Measurements from ENCODE around the gene MAST1. TPM values are rescaled to one million over a fixed set of nuclear protein-coding genes. Genes with fewer than 3 reads are reported as not detected.

Gene MAST1
- total RNA-seq, 2 donors from 2014 or later = not detected

GRCh38 chr19:12833738-12834565, 4.4 kb upstream of the MAST1 start:
- no peak for TF ChIP-seq CTCF (IDR thresholded peaks at IDR 0.05)
- peak overlapping the region; percentile 15 to 51 for H3K4me3 ChIP-seq
- H3K36me3 ChIP-seq = no peaks in the 10 kb centered on the region
- H3K27me3 ChIP-seq = peaks cover 37 to 58% of the 10 kb centered on the region in 2 donors
- peaks cover 0 to 39% of the 10 kb centered on the region in 2 donors for H3K4me1 ChIP-seq
- H3K27ac ChIP-seq = no peak overlapping the region
- H3K9me3 ChIP-seq = no peaks in the 10 kb centered on the region
- DNase-seq (ENCODE audit: low spot score) = no peak

GRCh38 chr19:12834566-12834943, 3.8 kb upstream of the MAST1 start, which contains the start of gene RTBDN:
Gene RTBDN, minus strand, starts transcription at chr19:12834579. Its CDS starts 4,600 bp downstream, at chr19:12829979.
- Histone ChIP-seq H3K4me3 (peak within 1 kb of the TSS; percentile 15 to 51), H3K27me3 (peaks cover 42 to 63% of the 10 kb centered on the region in 2 donors), H3K9me3 (no peaks in the 10 kb centered on the region), H3K36me3 (no peaks in the 10 kb centered on the region), H3K27ac (no peak within 1 kb of the TSS), H3K4me1 (peaks cover 0 to 39% of the 10 kb centered on the region in 2 donors)
- no peak for DNase-seq (ENCODE audit: low spot score)
- TF ChIP-seq CTCF (IDR thresholded peaks at IDR 0.05) = no peak

GRCh38 chr19:12834976-12835757, 3.1 kb upstream of the MAST1 start:
- Histone ChIP-seq H3K4me3 (no peak overlapping the region), H3K36me3 (no peaks in the 10 kb centered on the region), H3K27me3 (peaks cover 45 to 63% of the 10 kb centered on the region in 2 donors), H3K9me3 (no peaks in the 10 kb centered on the region), H3K27ac (no peak overlapping the region), H3K4me1 (peaks cover 0 to 39% of the 10 kb centered on the region in 2 donors)
- no peak for DNase-seq (ENCODE audit: low spot score)
- TF ChIP-seq CTCF (IDR thresholded peaks at IDR 0.05) = no peak

- Histone ChIP-seq H3K36me3 (no peaks in the 10 kb centered on the region), H3K27ac (no peak overlapping the region), H3K9me3 (no peaks in the 10 kb centered on the region), H3K4me3 (no peak overlapping the region), H3K4me1 (peaks cover 0 to 49% of the 10 kb centered on the region in 2 donors), H3K27me3 (peaks cover 53 to 70% of the 10 kb centered on the region in 2 donors)
- DNase-seq (ENCODE audit: low spot score) = no peak
- TF ChIP-seq CTCF (IDR thresholded peaks at IDR 0.05) = no peak
Observed at GRCh38 chr19:12836529-12836863, 1.8 kb upstream of the MAST1 start.

GRCh38 chr19:12837225-12837624, 1.1 kb upstream of the MAST1 start:
- no peak overlapping the region for H3K27ac ChIP-seq
- H3K4me3 ChIP-seq = no peak overlapping the region
- no peaks in the 10 kb centered on the region for H3K36me3 ChIP-seq
- DNase-seq (ENCODE audit: low spot score) = no peak
- peaks cover 52 to 76% of the 10 kb centered on the region in 2 donors for H3K27me3 ChIP-seq
- H3K9me3 ChIP-seq = no peaks in the 10 kb centered on the region
- H3K4me1 ChIP-seq = peaks cover 0 to 49% of the 10 kb centered on the region in 2 donors
- no peak for TF ChIP-seq CTCF (IDR thresholded peaks at IDR 0.05)
